ENCODE data around the gene RASSF4. TPM values are rescaled to one million over a fixed set of nuclear protein-coding genes. Genes with fewer than 3 reads are reported as not detected.

Gene RASSF4
- total and polyA plus RNA-seq, 9 of the 15 experiments (the other 6 are each of a cell fraction or from before 2014, with no cell fraction given): 0.01 to 0.62 (median 0.11) TPM; not detected in 3

- intact Hi-C loops (cut with micrococcal nuclease): no loop called here
- H3K9me1 ChIP-seq (ENCODE audit: control insufficient read depth, insufficient read depth, low read length): peaks cover 3% of the 10 kb centered on the region
- H3K9ac ChIP-seq (ENCODE audit: insufficient read depth in 1 of 2, low read depth in 2 of 2, low read length in 2 of 2): no peak overlapping the region
- ChIA-PET CTCF (ENCODE audit: low intra/inter-chr PET ratio) (no interaction called here), POLR2A (no interaction called here)
- no peak overlapping the region for H3K4me3 ChIP-seq
- in situ Hi-C loops (cut with MboI): no loop called here
- no peak overlapping the region for H2AFZ ChIP-seq (ENCODE audit: low read depth, low read length)
- H3K36me3 ChIP-seq (ENCODE audit: control insufficient read depth, insufficient read depth, low read length): no peaks in the 10 kb centered on the region
- DNase-seq (ENCODE audit: extremely low read depth in 1 of 4, low spot score in 3 of 4): no peak
- H3K4me2 ChIP-seq (ENCODE audit: insufficient read depth, low read length): no peak overlapping the region
- FAIRE-seq: no peak
- TF ChIP-seq ZNF512 (tag; IDR thresholded peaks at IDR 0.05) (peak; percentile 96), ZKSCAN8 (CRISPR knock-in tag; IDR thresholded peaks at IDR 0.05) (no peak)
- H4K20me1 ChIP-seq (replicated peaks; ENCODE audit: control insufficient read depth, insufficient read depth, low read length): peaks cover 4% of the 10 kb centered on the region; the same call in 1 of the 2 replicates
- no peaks in the 10 kb centered on the region for H3K79me2 ChIP-seq (ENCODE audit: control insufficient read depth, insufficient read depth, low read length)
- no peak overlapping the region for H3K27ac ChIP-seq (ENCODE audit: extremely low read depth, low read depth, low read length)
- ATAC-seq: no peak
- H3K9me3 ChIP-seq (replicated peaks; ENCODE audit: control insufficient read depth, insufficient read depth, low read depth, low read length): no peaks in the 10 kb centered on the region
- H3K27me3 ChIP-seq (ENCODE audit: control insufficient read depth in 2 of 2, insufficient read depth in 2 of 2, low read length in 2 of 2): peaks cover 22 to 36% of the 10 kb centered on the region in 2 experiments; a peak in 4 of 5 replicates
- BruUV-seq (replicated peaks): no TSS peak
- H3K4me1 ChIP-seq (replicated peaks in 1 of 2; ENCODE audit: control insufficient read depth in 2 of 2, insufficient read depth in 2 of 2, low read length in 2 of 2): peaks cover 8 to 9% of the 10 kb centered on the region in 2 experiments; a peak in 4 of 5 replicates
These were observed 4.6 kb upstream of the RASSF4 start for GRCh38 chr10:44954962-44955361.

DNA sequence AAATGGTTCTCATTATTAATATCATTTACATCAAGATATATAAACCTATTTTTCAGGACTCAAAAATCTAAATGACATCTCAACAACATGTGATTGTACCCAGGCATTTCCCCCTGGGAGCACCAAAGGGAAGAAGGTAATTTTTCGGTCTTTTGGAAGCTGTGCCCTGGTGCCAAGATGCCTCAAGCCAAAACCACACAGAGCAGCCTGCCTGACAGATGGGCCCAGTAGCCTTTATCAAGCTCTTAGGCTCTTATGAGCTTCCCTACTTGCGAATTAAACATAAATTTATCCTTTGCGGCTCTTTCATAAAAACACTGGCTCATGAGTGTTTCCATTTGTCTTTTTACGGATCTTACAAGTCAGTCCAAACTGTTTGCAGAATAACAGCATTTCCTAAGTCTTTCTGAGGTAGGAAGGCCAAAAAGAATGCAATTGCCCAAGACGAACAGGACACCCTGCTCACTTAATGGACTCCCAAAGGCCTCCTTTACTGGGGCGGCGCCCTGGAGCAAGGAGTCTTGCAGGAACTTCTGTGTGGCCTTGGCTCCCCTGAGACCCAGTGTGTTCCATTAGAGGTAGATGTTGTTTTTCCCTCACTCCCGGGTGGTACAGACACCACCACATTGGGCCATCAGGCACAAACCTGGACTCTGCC, 4.1 kb upstream of the RASSF4 start:
- peaks cover 21 to 32% of the 10 kb centered on the region in 2 experiments; a peak in 4 of 5 replicates for H3K27me3 ChIP-seq (ENCODE audit: control insufficient read depth in 2 of 2, insufficient read depth in 2 of 2, low read length in 2 of 2)
- DNase-seq (ENCODE audit: extremely low read depth in 1 of 4, low spot score in 3 of 4) (no peak), ATAC-seq (no peak), FAIRE-seq (no peak)
- H4K20me1 ChIP-seq (replicated peaks; ENCODE audit: control insufficient read depth, insufficient read depth, low read length): peaks cover 8% of the 10 kb centered on the region; the same call in 1 of the 2 replicates
- no TSS peak for BruUV-seq (replicated peaks)
- peaks cover 8 to 11% of the 10 kb centered on the region in 2 experiments; a peak in 4 of 5 replicates for H3K4me1 ChIP-seq (replicated peaks in 1 of 2; ENCODE audit: control insufficient read depth in 2 of 2, insufficient read depth in 2 of 2, low read length in 2 of 2)
- H2AFZ ChIP-seq (ENCODE audit: low read depth, low read length): no peak overlapping the region
- peaks cover 4% of the 10 kb centered on the region for H3K9me1 ChIP-seq (ENCODE audit: control insufficient read depth, insufficient read depth, low read length)
- H3K9ac ChIP-seq (ENCODE audit: insufficient read depth in 1 of 2, low read depth in 2 of 2, low read length in 2 of 2): no peak overlapping the region
- in situ Hi-C loops (cut with MboI) (no loop called here), intact Hi-C loops (cut with micrococcal nuclease) (no loop called here)
- no peaks in the 10 kb centered on the region for H3K36me3 ChIP-seq (ENCODE audit: control insufficient read depth, insufficient read depth, low read length)
- no peaks in the 10 kb centered on the region for H3K9me3 ChIP-seq (replicated peaks; ENCODE audit: control insufficient read depth, insufficient read depth, low read depth, low read length)
- H3K4me3 ChIP-seq: no peak overlapping the region
- no peak overlapping the region for H3K27ac ChIP-seq (ENCODE audit: extremely low read depth, low read depth, low read length)
- ChIA-PET CTCF (ENCODE audit: low intra/inter-chr PET ratio) (interaction anchor here (0.6 kb wide), 1 partner anchor 53 kb away, joined by 3 read pairs; no protein-coding TSS in a partner anchor), POLR2A (no interaction called here)
- no peak overlapping the region for H3K4me2 ChIP-seq (ENCODE audit: insufficient read depth, low read length)
- H3K79me2 ChIP-seq (ENCODE audit: control insufficient read depth, insufficient read depth, low read length): no peaks in the 10 kb centered on the region
- 3% methylated on average over 8 of the region's 8 CpGs for WGBS (ENCODE audit: insufficient coverage, low coverage, missing lambda C conversion rate)
- TF ChIP-seq RAD21 (CRISPR knock-in tag; conservative IDR thresholded peaks at IDR 0.05 in 1 of 2, IDR thresholded peaks at IDR 0.05 in 1 of 2) (no peak), SMAD1 (IDR thresholded peaks at IDR 0.05; ENCODE audit: low read depth, low read length, partially characterized antibody) (no peak), RBFOX2 (IDR thresholded peaks at IDR 0.05; ENCODE audit: low read depth, low read length) (no peak), FOXP4 (CRISPR knock-in tag; IDR thresholded peaks at IDR 0.05; ENCODE audit: borderline replicate concordance) (no peak), ZFPM2 (CRISPR knock-in tag; IDR thresholded peaks at IDR 0.05) (no peak), XRCC5 (IDR thresholded peaks at IDR 0.05; ENCODE audit: low read depth, low read length) (no peak), ZNF263 (CRISPR knock-in tag; IDR thresholded peaks at IDR 0.05; ENCODE audit: borderline replicate concordance) (no peak), BHLHE40 (IDR thresholded peaks at IDR 0.05; ENCODE audit: low read length) (no peak)
